CD4-positive, alpha-beta T cell treated with Interleukin-4 for 4 hours (primary cell): Measurements from ENCODE around the gene ADAM11.

Experiments
- DNase-seq: peaks from one replicate; pipeline ENCODE4 v3.0.0-alpha.2; 2020

Gene ADAM11

GRCh38 chr17:44776628-44777393 is 18.0 kb downstream of the ADAM11 start:
- DNase-seq: no peak

DNA sequence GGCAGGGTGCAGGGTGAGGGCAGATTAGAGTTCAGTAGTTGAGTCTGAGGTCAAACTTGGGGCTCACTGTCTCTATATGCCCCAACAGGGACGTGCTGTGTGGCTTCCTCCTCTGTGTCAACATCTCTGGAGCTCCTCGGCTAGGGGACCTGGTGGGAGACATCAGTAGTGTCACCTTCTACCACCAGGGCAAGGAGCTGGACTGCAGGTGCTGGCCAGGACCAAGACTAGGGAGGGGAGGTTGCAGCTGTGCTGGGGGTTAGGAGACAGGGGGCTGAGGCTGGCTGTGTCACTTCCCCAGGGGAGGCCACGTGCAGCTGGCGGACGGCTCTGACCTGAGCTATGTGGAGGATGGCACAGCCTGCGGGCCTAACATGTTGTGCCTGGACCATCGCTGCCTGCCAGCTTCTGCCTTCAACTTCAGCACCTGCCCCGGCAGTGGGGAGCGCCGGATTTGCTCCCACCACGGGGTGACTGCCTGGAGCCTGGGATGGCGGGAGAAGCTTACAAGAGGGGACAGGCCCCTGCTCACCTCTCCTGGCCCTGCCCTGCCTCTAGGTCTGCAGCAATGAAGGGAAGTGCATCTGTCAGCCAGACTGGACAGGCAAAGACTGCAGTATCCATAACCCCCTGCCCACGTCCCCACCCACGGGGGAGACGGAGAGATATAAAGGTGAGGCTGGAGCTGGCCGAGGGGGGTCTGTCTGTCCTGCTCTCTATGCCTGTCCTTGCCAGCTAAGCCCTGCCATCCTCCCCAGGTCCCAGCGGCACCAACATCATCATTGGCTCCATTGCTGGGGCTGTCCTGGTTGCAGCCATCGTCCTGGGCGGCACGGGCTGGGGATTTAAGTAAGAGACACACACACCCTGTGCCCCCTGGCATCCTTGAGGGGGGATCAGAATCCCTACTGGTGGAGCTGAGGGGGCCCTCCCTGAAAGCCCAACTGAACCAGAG is 18.9 kb downstream of the ADAM11 start:
- DNase-seq: no peak

DNA sequence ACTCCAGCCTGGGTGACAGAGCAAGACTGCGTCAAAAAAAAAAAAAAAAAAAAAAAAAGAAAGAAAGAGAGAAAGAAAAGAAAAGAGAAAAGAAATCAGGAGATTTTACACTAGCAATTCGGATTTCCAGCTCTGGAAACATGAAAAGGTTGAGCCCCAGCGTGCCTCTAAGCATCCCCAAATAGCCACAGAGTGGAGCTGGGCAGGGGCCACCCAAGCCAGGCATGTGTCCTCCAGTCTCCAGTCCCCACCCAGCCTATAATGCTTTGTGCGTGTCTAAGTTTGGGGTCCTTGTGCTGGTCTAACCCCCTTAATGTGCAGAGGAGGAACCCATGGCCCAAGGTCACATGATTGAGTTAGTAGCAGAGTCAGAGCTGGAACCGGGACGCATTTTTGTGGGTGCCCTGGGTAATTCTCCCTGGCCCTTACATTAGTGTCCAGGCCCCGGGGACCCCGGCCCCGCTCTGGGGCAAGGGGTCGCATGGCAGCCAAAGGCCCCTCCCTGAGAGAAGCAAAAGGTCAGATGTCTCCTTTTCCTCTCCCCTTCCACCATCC is 19.9 kb downstream of the ADAM11 start:
- DNase-seq: no peak

DNA sequence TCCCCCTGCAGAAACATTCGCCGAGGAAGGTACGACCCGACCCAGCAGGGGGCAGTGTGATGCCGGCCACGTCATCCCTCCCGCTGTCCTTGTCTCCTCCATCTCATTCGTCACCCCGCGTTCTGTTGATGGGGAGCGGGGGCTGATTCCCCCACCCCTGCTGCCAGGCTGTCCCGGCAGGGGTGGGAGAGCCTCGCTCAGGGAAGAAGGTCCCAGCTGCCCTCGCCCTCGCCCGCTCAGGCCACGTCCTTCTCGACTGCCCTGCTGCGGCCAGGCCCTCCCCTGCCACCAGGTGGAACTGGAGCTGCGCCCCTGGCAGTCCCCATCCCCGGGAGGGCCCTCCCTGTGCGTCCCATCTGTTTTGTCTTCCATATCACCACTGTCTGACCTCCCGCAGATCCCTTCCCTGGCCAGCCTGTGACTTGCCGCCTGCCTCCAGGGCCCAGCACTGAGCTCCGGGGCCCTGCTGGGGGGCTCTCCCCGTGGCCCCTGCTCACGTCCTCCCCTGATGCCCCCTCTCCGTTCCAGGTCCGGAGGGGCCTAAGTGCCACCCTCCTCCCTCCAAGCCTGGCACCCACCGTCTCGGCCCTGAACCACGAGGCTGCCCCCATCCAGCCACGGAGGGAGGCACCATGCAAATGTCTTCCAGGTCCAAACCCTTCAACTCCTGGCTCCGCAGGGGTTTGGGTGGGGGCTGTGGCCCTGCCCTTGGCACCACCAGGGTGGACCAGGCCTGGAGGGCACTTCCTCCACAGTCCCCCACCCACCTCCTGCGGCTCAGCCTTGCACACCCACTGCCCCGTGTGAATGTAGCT is 20.6 kb downstream of the ADAM11 start:
- DNase-seq: peak; percentile 74

DNA sequence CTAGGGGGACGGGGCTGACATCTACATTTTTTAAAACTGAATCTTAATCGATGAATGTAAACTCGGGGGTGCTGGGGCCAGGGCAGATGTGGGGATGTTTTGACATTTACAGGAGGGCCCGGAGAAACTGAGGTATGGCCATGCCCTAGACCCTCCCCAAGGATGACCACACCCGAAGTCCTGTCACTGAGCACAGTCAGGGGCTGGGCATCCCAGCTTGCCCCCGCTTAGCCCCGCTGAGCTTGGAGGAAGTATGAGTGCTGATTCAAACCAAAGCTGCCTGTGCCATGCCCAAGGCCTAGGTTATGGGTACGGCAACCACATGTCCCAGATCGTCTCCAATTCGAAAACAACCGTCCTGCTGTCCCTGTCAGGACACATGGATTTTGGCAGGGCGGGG is 21.4 kb downstream of the ADAM11 start:
- DNase-seq: no peak

DNA sequence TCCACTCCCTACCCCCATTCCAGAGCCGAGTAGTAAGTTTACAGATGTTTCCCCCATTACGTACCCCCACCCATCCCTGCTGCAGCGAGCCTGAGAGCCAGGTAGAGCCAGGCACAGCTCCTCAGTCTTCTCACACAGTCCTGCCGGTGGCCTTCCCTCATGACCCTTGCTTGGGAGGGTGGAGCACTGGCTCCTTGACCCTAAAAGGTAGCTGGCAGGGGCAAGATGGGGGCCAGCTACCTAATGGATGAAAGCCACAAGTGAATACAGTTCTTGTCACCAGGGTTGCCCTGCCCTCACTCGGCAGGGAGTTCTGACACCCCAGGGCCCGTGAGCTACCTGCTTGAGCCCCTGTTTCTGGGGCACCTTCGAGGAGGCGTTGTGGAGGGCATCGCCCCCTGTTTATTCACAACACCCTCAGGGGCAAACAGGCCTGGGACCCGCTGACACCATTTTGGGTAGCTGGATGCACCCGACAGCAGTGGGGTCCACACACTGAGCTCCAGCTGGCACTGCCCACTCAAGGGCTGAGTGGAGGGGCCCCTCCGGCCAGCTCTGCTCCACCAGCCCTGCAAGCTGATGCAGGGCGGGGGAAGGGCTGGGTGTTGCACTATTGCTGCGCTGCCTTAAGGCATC is 22.2 kb downstream of the ADAM11 start:
- no peak for DNase-seq

- no peak for DNase-seq
Observed at GRCh38 chr17:44781551-44782325, 22.9 kb downstream of the ADAM11 start.

- no peak for DNase-seq
Observed at GRCh38 chr17:44782326-44782850, 23.6 kb downstream of the ADAM11 start.

- DNase-seq: no peak
Observed at GRCh38 chr17:44785921-44786320, 27.1 kb downstream of the ADAM11 start.

DNA sequence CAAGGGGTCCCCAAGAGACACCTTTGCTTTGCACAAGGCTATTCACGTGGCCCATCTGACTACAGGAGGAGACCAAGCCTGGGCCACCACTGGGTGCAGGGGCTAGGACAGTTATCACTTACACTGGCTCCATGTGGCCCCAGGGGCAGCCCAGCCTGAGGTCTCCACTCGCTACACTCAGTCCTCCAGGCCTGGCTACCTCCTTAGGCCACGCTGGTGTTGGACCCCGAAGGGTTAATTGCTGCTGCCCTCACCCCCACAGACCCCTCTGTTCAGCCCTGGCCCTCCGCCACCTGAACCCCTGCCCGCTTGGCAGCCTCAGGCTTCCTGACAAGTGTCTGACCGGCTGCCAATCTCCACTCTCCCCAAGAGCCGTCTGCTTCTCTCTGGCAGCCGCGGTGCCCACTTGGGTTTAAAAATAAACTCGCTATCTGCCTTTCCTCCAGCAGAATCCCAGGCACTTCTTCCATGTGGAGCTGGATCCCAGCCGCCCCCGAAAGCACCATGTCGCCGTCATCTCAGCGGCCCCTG is 27.8 kb downstream of the ADAM11 start:
- DNase-seq: no peak

DNA sequence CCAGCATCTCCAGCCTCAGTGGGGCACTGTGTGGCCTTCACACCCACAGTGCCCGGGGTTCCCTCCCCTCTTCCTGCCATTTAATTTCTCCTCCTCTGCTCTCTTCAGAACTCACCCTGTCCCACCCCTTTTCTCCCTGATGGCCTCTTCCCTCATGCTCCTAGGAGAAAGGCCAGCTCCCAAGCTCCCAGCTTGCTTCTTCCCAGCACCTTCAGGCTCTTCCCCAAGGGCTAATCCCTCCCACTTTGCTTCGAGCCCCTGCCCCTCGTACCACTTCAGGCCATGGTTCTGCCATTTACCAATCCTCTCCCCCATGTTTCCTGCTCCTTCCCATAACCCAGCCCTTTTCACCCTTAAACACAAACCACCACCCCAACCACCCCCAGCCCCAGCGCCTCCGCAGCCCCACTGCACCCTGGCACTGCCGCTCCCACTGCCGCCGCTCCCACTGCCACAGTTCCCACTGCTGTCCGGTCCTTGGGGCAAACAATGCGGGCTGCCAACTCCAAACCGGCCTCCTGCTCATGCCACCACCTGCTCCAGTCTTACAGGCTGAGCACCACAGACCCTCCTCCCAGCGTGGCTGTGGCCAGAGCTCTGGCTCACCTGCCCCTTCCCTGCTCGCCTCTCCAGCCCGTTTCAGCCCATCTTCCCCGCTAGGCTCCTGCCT is 28.6 kb downstream of the ADAM11 start:
- DNase-seq: no peak

- DNase-seq: no peak
Observed at GRCh38 chr17:44788139-44788538, 29.4 kb downstream of the ADAM11 start.

GRCh38 chr17:44792276-44792675 is 33.5 kb downstream of the ADAM11 start:
- no peak for DNase-seq

DNA sequence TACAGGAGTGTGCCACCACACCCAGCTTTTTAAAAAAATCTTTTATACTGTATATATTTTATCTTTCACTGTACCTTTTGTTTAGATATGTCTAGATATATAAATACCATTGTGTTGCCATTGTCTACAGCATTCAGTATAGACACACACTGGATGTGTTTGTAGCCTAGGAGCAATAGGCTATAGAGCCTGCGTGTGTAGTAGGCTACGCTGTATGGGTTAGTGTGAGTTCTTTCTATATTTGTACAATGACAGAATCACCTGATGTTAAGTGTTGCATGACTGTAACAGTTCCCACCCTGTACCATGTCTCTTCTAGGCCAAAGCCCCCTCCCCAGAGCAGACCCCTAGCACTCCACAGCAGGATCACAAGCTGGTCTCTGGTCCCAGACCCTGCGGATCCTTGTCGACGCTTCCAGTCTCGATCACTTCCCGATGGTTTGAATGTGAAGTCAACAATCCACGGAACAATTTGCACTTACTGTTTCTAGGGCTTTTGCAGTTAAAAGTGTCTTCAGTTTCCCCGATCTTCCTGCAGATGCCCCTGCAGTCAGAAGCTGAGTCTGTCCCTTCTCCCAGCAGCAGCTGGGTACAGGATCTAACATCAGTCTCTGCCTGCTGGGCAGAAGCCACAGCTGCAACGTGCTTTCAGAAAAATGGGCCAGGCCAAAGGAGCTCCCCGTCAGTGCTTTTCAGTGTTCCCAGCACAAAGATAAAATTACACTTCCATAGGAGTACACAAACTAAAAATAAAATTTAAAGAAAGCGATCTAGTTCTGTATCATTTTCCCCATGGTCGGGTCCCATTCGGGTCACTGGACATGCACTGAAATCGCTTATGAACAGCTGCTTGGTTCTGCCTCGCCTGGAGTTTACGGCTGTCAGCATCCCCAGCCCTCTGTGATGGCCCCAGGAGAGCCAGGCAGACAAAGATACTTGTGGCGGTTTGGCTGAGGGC is 35.4 kb downstream of the ADAM11 start:
- no peak for DNase-seq

DNA sequence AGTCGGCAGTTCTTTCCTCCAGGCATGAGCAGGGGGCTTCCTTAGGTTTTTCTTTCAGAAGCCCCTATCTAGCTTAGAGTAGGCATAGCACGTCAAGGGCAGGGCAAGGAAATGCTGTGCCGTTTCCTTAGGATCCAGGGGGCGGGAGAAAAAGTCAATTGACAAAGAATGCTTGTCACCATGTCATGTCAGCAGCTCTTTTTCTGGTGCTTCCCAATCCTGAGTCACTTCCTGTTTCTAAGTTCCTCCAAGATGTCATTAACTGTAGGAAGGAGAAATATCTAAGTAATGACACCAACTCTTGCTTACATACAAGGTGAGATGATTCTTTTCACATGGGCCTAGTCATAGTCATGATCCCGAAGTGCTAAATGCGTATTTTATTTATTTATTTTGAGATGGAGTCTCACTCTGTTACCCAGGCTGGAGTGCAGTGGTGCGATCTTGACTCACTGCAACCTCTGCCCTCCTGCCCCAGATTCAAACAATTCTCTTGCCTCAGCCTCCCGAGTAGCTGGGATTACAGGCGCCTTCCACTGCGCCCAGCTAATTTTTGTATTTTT is 36.1 kb downstream of the ADAM11 start:
- no peak for DNase-seq

- DNase-seq: no peak
Observed at GRCh38 chr17:44795421-44795820, 36.6 kb downstream of the ADAM11 start.

- DNase-seq: no peak
Observed at GRCh38 chr17:44795928-44796327, 37.1 kb downstream of the ADAM11 start.

DNA sequence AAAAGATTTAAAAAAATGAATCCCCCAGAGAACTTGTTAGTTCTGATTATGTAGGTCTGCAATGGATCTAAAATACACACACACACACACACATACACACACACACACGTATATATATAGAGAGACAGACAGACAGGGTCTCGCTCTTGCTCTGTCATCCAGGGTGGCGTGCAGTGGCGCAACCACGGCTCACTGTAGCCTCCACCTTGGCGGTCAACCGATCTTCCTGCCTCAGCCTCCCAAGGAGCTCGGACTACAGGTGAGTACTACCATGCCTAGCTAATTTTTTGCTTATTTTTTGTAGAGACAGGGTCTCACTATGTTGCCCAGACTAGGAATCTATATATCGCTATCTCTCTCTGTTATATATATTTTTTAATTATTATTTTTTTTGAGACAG is 37.9 kb downstream of the ADAM11 start:
- no peak for DNase-seq

DNA sequence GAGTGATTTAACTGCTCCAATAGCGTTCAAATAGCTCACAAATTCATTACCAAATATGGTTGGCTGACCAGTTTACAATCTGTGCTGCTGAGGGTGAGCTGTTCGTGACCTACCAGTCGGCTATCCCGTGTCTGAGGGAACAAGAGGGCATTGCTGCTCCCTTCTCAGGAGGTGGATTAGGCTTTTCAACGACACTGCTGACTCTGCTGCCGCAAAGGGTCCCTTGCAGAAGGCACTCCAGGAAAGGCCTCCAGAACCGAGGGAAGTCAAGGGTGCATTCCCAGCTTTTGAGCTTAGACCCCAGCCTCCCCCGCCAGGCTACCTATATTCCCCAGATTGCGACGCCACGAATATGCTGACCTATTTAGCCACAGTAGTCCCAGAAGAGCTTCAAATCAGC is 39.0 kb downstream of the ADAM11 start:
- DNase-seq: no peak
